ENCODE measurements around the gene AUNIP.

AUNIP gene

DNA sequence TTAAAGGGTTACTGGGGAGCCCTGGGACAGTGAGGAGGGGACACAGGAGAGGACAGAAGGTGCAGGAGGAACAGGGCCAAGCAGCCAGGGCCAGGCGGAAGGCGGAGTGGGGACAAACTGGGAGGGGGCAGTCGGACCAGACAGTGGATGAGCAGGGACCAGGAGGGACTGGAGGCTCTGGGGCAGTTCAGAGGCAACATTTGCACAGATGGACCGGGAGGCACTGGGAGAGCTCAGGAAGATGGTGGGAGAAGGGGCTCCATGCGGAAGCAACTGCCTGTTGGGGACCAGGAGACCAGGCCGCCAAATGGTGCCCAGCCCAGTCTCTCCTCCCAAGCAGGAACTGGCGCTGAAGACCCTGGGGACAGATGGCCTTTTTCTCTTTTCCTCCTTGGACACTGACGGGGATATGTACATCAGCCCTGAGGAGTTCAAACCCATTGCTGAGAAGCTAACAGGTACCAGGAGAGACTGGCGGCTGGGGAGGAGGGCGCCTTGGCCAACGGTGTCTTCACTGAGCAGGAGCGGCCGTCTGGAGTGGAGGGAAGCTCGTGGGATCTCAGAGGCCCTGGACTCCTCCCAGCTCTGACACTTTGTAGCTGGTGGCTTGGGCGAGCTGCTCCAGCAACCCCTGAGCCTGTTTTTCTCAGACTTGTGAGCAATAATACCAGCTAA is 58.4 kb downstream of the AUNIP start:
- TF ChIP-seq NFIC (IDR thresholded peaks at IDR 0.05) (no peak), ZBTB7A (IDR thresholded peaks at IDR 0.05; ENCODE audit: low read depth) (no peak), CEBPB (IDR thresholded peaks at IDR 0.05) (no peak), EGR1 (IDR thresholded peaks at IDR 0.05) (no peak), TEAD4 (IDR thresholded peaks at IDR 0.05) (no peak), RAD21 (IDR thresholded peaks at IDR 0.05; ENCODE audit: low read depth) (no peak), CREB1 (IDR thresholded peaks at IDR 0.05; ENCODE audit: low read depth) (no peak)
- TF ChIP-seq, protein P1, sequence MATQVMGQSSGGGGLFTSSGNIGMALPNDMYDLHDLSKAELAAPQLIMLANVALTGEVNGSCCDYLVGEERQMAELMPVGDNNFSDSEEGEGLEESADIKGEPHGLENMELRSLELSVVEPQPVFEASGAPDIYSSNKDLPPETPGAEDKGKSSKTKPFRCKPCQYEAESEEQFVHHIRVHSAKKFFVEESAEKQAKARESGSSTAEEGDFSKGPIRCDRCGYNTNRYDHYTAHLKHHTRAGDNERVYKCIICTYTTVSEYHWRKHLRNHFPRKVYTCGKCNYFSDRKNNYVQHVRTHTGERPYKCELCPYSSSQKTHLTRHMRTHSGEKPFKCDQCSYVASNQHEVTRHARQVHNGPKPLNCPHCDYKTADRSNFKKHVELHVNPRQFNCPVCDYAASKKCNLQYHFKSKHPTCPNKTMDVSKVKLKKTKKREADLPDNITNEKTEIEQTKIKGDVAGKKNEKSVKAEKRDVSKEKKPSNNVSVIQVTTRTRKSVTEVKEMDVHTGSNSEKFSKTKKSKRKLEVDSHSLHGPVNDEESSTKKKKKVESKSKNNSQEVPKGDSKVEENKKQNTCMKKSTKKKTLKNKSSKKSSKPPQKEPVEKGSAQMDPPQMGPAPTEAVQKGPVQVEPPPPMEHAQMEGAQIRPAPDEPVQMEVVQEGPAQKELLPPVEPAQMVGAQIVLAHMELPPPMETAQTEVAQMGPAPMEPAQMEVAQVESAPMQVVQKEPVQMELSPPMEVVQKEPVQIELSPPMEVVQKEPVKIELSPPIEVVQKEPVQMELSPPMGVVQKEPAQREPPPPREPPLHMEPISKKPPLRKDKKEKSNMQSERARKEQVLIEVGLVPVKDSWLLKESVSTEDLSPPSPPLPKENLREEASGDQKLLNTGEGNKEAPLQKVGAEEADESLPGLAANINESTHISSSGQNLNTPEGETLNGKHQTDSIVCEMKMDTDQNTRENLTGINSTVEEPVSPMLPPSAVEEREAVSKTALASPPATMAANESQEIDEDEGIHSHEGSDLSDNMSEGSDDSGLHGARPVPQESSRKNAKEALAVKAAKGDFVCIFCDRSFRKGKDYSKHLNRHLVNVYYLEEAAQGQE (IDR thresholded peaks at IDR 0.05; ENCODE audit: low read depth): no peak

DNA sequence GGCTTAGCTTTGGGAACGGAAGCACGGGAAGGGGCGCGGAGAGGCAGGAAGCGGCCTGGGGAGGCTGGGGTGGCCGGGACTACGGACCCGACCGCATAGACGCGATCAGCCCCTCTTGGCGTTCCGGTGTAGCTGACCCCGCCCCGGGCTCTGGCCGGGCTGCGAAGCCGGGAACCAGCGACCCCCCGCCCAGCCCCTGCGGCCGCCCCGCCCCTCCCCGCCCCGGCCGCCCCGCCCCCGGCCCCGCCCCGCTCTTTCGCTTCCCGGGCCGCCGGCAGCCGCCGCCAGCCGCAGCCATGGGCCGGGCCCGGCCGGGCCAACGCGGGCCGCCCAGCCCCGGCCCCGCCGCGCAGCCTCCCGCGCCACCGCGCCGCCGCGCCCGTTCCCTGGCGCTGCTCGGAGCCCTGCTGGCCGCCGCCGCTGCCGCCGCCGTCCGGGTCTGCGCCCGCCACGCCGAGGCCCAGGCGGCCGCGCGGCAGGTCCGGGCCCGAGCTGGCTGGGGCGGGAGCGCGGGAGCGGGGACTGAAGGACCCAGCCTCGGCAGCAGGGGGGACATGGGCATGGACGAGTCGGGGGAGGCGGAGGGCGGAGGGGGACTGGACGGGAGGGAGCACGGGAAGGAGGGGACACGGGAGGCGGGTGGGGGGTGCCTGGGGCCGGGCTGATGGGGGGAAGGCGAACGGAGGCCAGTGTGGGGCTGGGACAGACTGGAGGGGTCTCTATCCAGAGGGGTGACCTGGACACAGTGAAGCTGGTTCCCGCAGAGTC is 59.1 kb downstream of the AUNIP start, which contains the start of gene SELENON:
Gene SELENON, plus strand, starts transcription at position 259 of the 768 bp plus-strand sequence. Its CDS starts 38 bp downstream, at position 297.
- no peak for TF ChIP-seq RAD21 (IDR thresholded peaks at IDR 0.05; ENCODE audit: low read depth)
- no peak for TF ChIP-seq YY1 (IDR thresholded peaks at IDR 0.05; ENCODE audit: low read depth)
- no peak for TF ChIP-seq TAF1 (IDR thresholded peaks at IDR 0.05; ENCODE audit: low read depth)
- TF ChIP-seq, protein P2, sequence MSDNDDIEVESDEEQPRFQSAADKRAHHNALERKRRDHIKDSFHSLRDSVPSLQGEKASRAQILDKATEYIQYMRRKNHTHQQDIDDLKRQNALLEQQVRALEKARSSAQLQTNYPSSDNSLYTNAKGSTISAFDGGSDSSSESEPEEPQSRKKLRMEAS (IDR thresholded peaks at IDR 0.05): no peak
- TF ChIP-seq NFIC (IDR thresholded peaks at IDR 0.05): no peak
- TF ChIP-seq ZBTB7A (IDR thresholded peaks at IDR 0.05; ENCODE audit: low read depth): peak; percentile 82
- TF ChIP-seq, protein P3, sequence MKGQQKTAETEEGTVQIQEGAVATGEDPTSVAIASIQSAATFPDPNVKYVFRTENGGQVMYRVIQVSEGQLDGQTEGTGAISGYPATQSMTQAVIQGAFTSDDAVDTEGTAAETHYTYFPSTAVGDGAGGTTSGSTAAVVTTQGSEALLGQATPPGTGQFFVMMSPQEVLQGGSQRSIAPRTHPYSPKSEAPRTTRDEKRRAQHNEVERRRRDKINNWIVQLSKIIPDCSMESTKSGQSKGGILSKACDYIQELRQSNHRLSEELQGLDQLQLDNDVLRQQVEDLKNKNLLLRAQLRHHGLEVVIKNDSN (IDR thresholded peaks at IDR 0.05): no peak
- no peak for TF ChIP-seq CREB1 (IDR thresholded peaks at IDR 0.05; ENCODE audit: low read depth)

DNA sequence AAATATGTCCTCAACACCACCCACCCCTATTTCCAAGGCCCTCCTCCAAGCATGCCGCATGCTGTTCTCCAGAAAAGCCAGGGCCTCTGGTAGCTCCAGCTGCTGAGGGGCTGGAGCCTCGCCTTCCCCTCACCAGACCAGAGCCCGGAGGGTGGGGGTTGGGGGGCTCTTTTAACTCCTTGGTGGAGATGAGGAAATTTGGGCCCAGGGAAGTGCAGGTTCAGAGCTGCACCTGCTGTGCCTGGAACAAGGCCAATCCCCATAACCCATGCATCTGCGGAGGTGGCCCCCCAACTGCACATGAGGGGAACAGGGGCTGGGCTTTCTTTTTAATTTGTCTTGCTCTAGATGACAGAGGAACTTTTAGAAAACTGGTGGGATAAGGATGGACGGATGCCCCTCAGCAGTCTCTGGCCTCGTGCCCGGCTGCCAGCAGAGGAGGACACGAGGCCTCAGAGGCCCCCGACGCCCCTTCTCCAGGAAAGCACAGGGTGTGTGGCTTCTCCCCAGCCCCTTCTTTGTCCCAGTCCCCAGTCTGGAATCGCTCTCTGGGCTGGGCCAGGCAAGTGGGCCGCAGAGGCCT is 59.8 kb downstream of the AUNIP start:
- TF ChIP-seq, protein P2 (IDR thresholded peaks at IDR 0.05): no peak
- TF ChIP-seq EGR1 (IDR thresholded peaks at IDR 0.05) (no peak), EP300 (IDR thresholded peaks at IDR 0.05; ENCODE audit: borderline replicate concordance) (no peak), CEBPB (IDR thresholded peaks at IDR 0.05) (no peak), ZBTB7A (IDR thresholded peaks at IDR 0.05; ENCODE audit: low read depth) (no peak), YY1 (IDR thresholded peaks at IDR 0.05; ENCODE audit: low read depth) (no peak), TAF1 (IDR thresholded peaks at IDR 0.05; ENCODE audit: low read depth) (no peak), TEAD4 (IDR thresholded peaks at IDR 0.05) (no peak), FOXM1 (IDR thresholded peaks at IDR 0.05; ENCODE audit: borderline replicate concordance, low read depth) (no peak), NFIC (IDR thresholded peaks at IDR 0.05) (no peak), CREB1 (IDR thresholded peaks at IDR 0.05; ENCODE audit: low read depth) (no peak)
- TF ChIP-seq, protein P3 (IDR thresholded peaks at IDR 0.05): no peak
- TF ChIP-seq, protein P1 (IDR thresholded peaks at IDR 0.05; ENCODE audit: low read depth): no peak

DNA sequence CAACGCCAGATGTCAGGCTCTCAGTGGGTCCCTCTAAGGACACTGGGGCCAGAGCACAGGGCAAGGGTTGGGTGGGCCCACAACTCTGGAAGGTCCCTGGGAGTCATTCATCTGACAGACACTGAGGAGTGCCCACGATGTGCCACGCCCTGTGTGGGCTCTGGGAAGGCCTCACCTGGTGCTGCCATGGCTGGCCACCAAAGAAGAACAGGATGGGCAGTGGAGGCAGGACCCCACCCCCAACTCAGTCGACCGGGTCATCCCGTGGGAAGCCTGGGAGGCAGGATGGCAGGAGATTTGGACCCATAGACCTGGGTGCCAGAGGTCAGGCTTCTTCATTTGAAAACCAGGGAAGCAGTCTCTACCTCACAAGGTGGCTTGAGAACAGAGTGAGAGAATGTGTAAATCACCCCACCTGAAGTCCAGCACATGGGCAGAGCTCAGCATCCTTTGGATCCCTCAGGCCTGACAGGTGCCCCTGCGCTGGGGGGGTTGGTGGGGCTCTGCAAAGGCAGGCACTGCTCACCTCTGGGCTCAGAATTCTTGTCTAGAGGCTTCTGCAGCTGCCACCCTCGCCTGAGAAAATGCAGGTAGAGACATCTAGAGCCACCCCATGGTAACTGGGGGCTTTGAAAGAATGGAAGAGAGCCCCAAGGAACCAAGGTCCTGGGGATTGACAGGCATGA is 60.4 kb downstream of the AUNIP start:
- no peak for TF ChIP-seq FOXM1 (IDR thresholded peaks at IDR 0.05; ENCODE audit: borderline replicate concordance, low read depth)
- no peak for TF ChIP-seq ZBTB7A (IDR thresholded peaks at IDR 0.05; ENCODE audit: low read depth)
- TF ChIP-seq TAF1 (IDR thresholded peaks at IDR 0.05; ENCODE audit: low read depth): no peak
- no peak for TF ChIP-seq EP300 (IDR thresholded peaks at IDR 0.05; ENCODE audit: borderline replicate concordance)
- TF ChIP-seq YY1 (IDR thresholded peaks at IDR 0.05; ENCODE audit: low read depth): no peak
- TF ChIP-seq, protein P1 (IDR thresholded peaks at IDR 0.05; ENCODE audit: low read depth): no peak
- TF ChIP-seq CREB1 (IDR thresholded peaks at IDR 0.05; ENCODE audit: low read depth): no peak
- TF ChIP-seq, protein P2 (IDR thresholded peaks at IDR 0.05): no peak
- TF ChIP-seq TCF12 (IDR thresholded peaks at IDR 0.05; ENCODE audit: low read depth): no peak
- TF ChIP-seq CEBPB (IDR thresholded peaks at IDR 0.05): no peak
- TF ChIP-seq NFIC (IDR thresholded peaks at IDR 0.05): no peak
- TF ChIP-seq, protein P3 (IDR thresholded peaks at IDR 0.05): no peak
- TF ChIP-seq RAD21 (IDR thresholded peaks at IDR 0.05; ENCODE audit: low read depth): no peak
- TF ChIP-seq EGR1 (IDR thresholded peaks at IDR 0.05): no peak
- TF ChIP-seq TEAD4 (IDR thresholded peaks at IDR 0.05): no peak
